ENCODE data around the gene CHD3.

GRCh38 chr17:7915611-7916384 is 27.2 kb downstream of the CHD3 start, which contains the start of gene RNF227:
- TF ChIP-seq EZH2 (IDR thresholded peaks at IDR 0.05; ENCODE audit: low read depth) = no peak
- TF ChIP-seq CTCF (conservative IDR thresholded peaks at IDR 0.05) = no peak

Data from PC-9 (cell line).